ENCODE results near the gene CPLX4. TPM values are rescaled to one million over a fixed set of nuclear protein-coding genes. Genes with fewer than 3 reads are reported as not detected.

The CPLX4 gene
- total and polyA plus RNA-seq, 2 of the 8 experiments (the other 6 are each of a cell fraction or from before 2014, with no cell fraction given) = not detected

- Histone ChIP-seq H3K79me1 (ENCODE audit: low read depth, low read length) (no peaks in the 10 kb centered on the region), H3K23ac (ENCODE audit: insufficient read length) (no peak overlapping the region), H3K27me3 (replicated peaks in 1 of 4; ENCODE audit: control insufficient read depth in 3 of 4, extremely low read depth in 1 of 4, insufficient read depth in 3 of 4, low read length in 3 of 4) (peaks cover 0 to 9% (median 5%) of the 10 kb centered on the region in 4 experiments; a peak in 4 of 7 replicates), H3K14ac (ENCODE audit: insufficient read length) (no peak overlapping the region), H4K91ac (replicated peaks; ENCODE audit: insufficient read length, low read length) (no peak overlapping the region), H2BK12ac (ENCODE audit: low read depth, low read length) (0 out of 2 replicates have a peak overlapping the region, but pooled peaks have one; percentile 10), H3K4ac (replicated peaks; ENCODE audit: insufficient read length, low read depth, low read length) (no peak overlapping the region), H3K23me2 (ENCODE audit: low read depth, low read length) (no peaks in the 10 kb centered on the region), H3K9me3 (ENCODE audit: insufficient read depth in 2 of 2, low read depth in 1 of 2, low read length in 1 of 2) (no peaks in the 10 kb centered on the region), H2BK5ac (ENCODE audit: low read depth, low read length) (peak overlapping the region; percentile 84; the same call in 1 of the 2 replicates), H2AFZ (ENCODE audit: low read length) (no peak overlapping the region), H3K4me3 (ENCODE audit: extremely low read depth in 1 of 4, insufficient read depth in 2 of 4, low read depth in 3 of 4, low read length in 4 of 4) (peak overlapping the region; percentile 84 to 93 (median 88)), H4K5ac (ENCODE audit: insufficient read length, low read depth, low read length) (no peak overlapping the region), H3K79me2 (ENCODE audit: control insufficient read depth in 1 of 2, insufficient read depth in 2 of 2, low read length in 2 of 2) (peaks cover 0 to 29% of the 10 kb centered on the region in 2 experiments; a peak in 3 of 4 replicates), H4K8ac (ENCODE audit: extremely low read depth, insufficient read depth, low read length) (no peak overlapping the region), H3K36me3 (ENCODE audit: control insufficient read depth in 2 of 4, insufficient read depth in 4 of 4, low read length in 3 of 4) (peaks cover 10 to 25% (median 15%) of the 10 kb centered on the region in 4 experiments; a peak in 7 of 8 replicates), H2BK15ac (ENCODE audit: low read length) (no peak overlapping the region), H3K18ac (ENCODE audit: extremely low read depth, low read length) (no peak overlapping the region; the same call in 1 of the 2 replicates), H4K20me1 (replicated peaks in 1 of 2; ENCODE audit: control insufficient read depth in 1 of 2, insufficient read depth in 2 of 2, low read length in 2 of 2) (peaks cover 0 to 6% of the 10 kb centered on the region in 2 experiments), H3K4me2 (ENCODE audit: insufficient read depth in 1 of 2, low read depth in 2 of 2, low read length in 2 of 2) (peak overlapping the region; percentile 59 to 69), H3K9ac (replicated peaks in 1 of 4; ENCODE audit: extremely low read depth in 1 of 4, low read depth in 3 of 4, low read length in 3 of 4) (peak overlapping the region; percentile 90 to 96 (median 94); a peak in 6 of 7 replicates), H2BK20ac (ENCODE audit: low read length) (no peak overlapping the region), H3K27ac (ENCODE audit: low read depth, low read length) (peak overlapping the region; percentile 83; the same call in 1 of the 2 replicates), H2BK120ac (replicated peaks; ENCODE audit: low read depth, low read length) (no peak overlapping the region), H3K56ac (replicated peaks; ENCODE audit: insufficient read length, low read depth, low read length) (no peak overlapping the region), H2AK5ac (ENCODE audit: low read depth, low read length) (no peak overlapping the region), H3K4me1 (replicated peaks in 1 of 4; ENCODE audit: control insufficient read depth in 3 of 4, insufficient read depth in 4 of 4, low read length in 3 of 4) (no peaks in the 10 kb centered on the region; a peak in 2 of 7 replicates)
- FAIRE-seq (no peak), DNase-seq (ENCODE audit: low read depth in 1 of 2, low spot score in 2 of 2) (no peak)
- CTCF ChIA-PET (ENCODE audit: partially characterized antibody) = interaction anchor here (1.4 kb wide), 1 partner anchor 49 kb away, joined by 4 read pairs; no protein-coding TSS in a partner anchor
- POLR2A ChIA-PET (ENCODE audit: partially characterized antibody) = no interaction called here
- TF ChIP-seq CREB1 (IDR thresholded peaks at IDR 0.05) (0 out of 2 replicates have a peak, but pooled peaks have one; percentile 35), GABPA (IDR thresholded peaks at IDR 0.05; ENCODE audit: borderline replicate concordance, insufficient read depth, low read length) (no peak)
- WGBS, 2 experiments (ENCODE audit: extremely low coverage in 1 of 2, insufficient coverage in 1 of 2, insufficient read length in 1 of 2, insufficient replicate concordance in 2 of 2, low coverage in 1 of 2, low lambda C conversion rate in 2 of 2, missing lambda C conversion rate in 1 of 2) = 5% methylated on average over 8 of the region's 8 CpGs; no CpG with 5 or more reads in 1 of the 2 experiments
These were observed 39.9 kb upstream of the CPLX4 start for GRCh38 chr18:59358414-59358711.

All from H1 (cell line).